HepG2 (cell line): ENCODE data around the gene FAM221B. TPM values are rescaled to one million over a fixed set of nuclear protein-coding genes. Genes with fewer than 3 reads are reported as not detected.

ENCODE experiments used
- ATAC-seq: fragments of 200-7000 bp; cut with Tn5 transposase; 3 replicates; pipeline ENCODE4 v1.9.1; 2020; ENCODE audit warnings: mild to moderate bottlenecking, moderate library complexity
- BruUV-seq: library from RNA; stranded (reverse); fragments of 400-500 nt; replicated peaks from 2 replicates; lab custom pipeline; 2021; lab: Mats Ljungman, UMichigan
- CTCF ChIA-PET: fragments of 300-600 bp; formaldehyde crosslinking; extraction: SDS; loops from one replicate; lab custom pipeline; 2021; ENCODE audit warnings: low total read pairs, inconsistent platforms, low intra/inter-chr PET ratio; lab: Yijun Ruan, JAX
- POLR2A ChIA-PET: fragments of 350-600 bp; sonication (Branson Sonifier 250); formaldehyde crosslinking; loops from one replicate; lab custom pipeline; 2020; ENCODE audit warnings: antibody characterized with exemption, inconsistent platforms; lab: Yijun Ruan, JAX
- DNase-seq: peaks from one replicate; pipeline ENCODE4 v3.0.0-alpha.2; 2015; ENCODE audit warnings: low spot score
- FAIRE-seq: peaks from 3 replicates; lab custom pipeline; 2011; peaks lifted over from hg19 to GRCh38; lab: Jason Lieb, UNC
- H2AFZ ChIP-seq: one replicate; pipeline ENCODE4 v1.6.1; 2011; ENCODE audit warnings: low read length, inconsistent platforms
- H3K27ac ChIP-seq: fragments of 300-600 bp; 3 replicates; pipeline ENCODE4 v1.8.0; 2011; ENCODE audit warnings: mixed run types, mild to moderate bottlenecking, mixed read lengths, low read length, inconsistent platforms; ENCODE audit not compliant: insufficient read depth; ENCODE audit errors: extremely low read length
- H3K27me3 ChIP-seq, 2 experiments: fragments of 200-600 bp in 1 of 2; 2 replicates in 1 of 2; 3 replicates in 1 of 2; pipeline versions ENCODE4 v1.6.0 to v1.8.0; 2011; ENCODE audit warnings: low read length in 2 of 2, mild to moderate bottlenecking in 2 of 2, moderate library complexity in 2 of 2, inconsistent platforms in 1 of 2; ENCODE audit not compliant: insufficient read depth in 2 of 2, control insufficient read depth in 1 of 2
- H3K36me3 ChIP-seq, 2 experiments: fragments of 200-600 bp in 1 of 2; replicated peaks in 1 of 2; 2 replicates in 1 of 2; 3 replicates in 1 of 2; pipeline versions ENCODE4 v1.5.1 to v1.8.0; 2011; ENCODE audit warnings: low read length in 2 of 2, inconsistent platforms in 1 of 2; ENCODE audit not compliant: insufficient read depth in 2 of 2, control insufficient read depth in 1 of 2
- H3K4me1 ChIP-seq: 2 replicates; pipeline ENCODE4 v1.5.1; 2012; ENCODE audit warnings: low read length, inconsistent platforms; ENCODE audit not compliant: insufficient read depth
- H3K4me2 ChIP-seq: 2 replicates; pipeline ENCODE4 v1.6.0; 2011; ENCODE audit warnings: low read depth, low read length, inconsistent platforms
- H3K4me3 ChIP-seq, 3 experiments: fragments of 200-600 bp in 1 of 3; sonication (generic), shearing (Covaris generic) in 1 of 3; replicated peaks in 1 of 3; 2 replicates each; pipeline ENCODE4 v1.5.1; 2011 to 2016; ENCODE audit warnings: low read length in 3 of 3, inconsistent platforms in 2 of 3, low read depth in 2 of 3, mild to moderate bottlenecking in 2 of 3, control low read depth in 1 of 3, mixed read lengths in 1 of 3; ENCODE audit not compliant: insufficient read depth in 1 of 3
- H3K79me2 ChIP-seq: one replicate; pipeline ENCODE4 v1.6.1; 2011; ENCODE audit warnings: low read length, inconsistent platforms; ENCODE audit not compliant: insufficient read depth
- H3K9ac ChIP-seq: 2 replicates; pipeline ENCODE4 v1.6.0; 2011; ENCODE audit warnings: mild to moderate bottlenecking, low read depth, low read length, inconsistent platforms; ENCODE audit not compliant: insufficient read depth
- H3K9me3 ChIP-seq: 2 replicates; pipeline ENCODE4 v1.5.1; 2012; ENCODE audit warnings: mild to moderate bottlenecking, low read length
- H4K20me1 ChIP-seq: 2 replicates; pipeline ENCODE4 v1.6.0; 2011; ENCODE audit warnings: inconsistent platforms, mild to moderate bottlenecking, low read length, moderate library complexity; ENCODE audit not compliant: insufficient read depth
- ISL2 ChIP-seq: sonication (generic); formaldehyde crosslinking; IDR thresholded peaks from 2 replicates; pipeline ENCODE4 v1.5.0; 2020; ENCODE audit warnings: missing genetic modification reagents
- NR2F2 ChIP-seq: IDR thresholded peaks from 2 replicates; pipeline ENCODE4 v1.6.1; 2012; ENCODE audit warnings: low read depth, inconsistent platforms, borderline replicate concordance
- PPARG ChIP-seq: conservative IDR thresholded peaks from 2 replicates; pipeline ENCODE4 v1.6.1; 2016; ENCODE audit warnings: missing biosample characterization, missing genetic modification reagents
- ZNF382 ChIP-seq: sonication (generic); formaldehyde crosslinking; IDR thresholded peaks from 2 replicates; pipeline ENCODE4 v1.5.0; 2020; ENCODE audit warnings: missing genetic modification reagents, mild to moderate bottlenecking, borderline replicate concordance
- ZNF431 ChIP-seq: sonication (generic); formaldehyde crosslinking; IDR thresholded peaks from 2 replicates; pipeline ENCODE4 v1.9.0; 2022; ENCODE audit warnings: missing genetic modification reagents, low read depth, mild to moderate bottlenecking, borderline replicate concordance
- ZNF451 ChIP-seq: sonication (generic); formaldehyde crosslinking; IDR thresholded peaks from 2 replicates; pipeline ENCODE4 v1.5.0; 2020; ENCODE audit warnings: mild to moderate bottlenecking, missing genetic modification reagents
- ZNF546 ChIP-seq: sonication (generic); formaldehyde crosslinking; conservative IDR thresholded peaks from 2 replicates; pipeline ENCODE4 v1.8.1; 2023; ENCODE audit warnings: mild to moderate bottlenecking, missing genetic modification reagents
- ZNF615 ChIP-seq: sonication (generic); formaldehyde crosslinking; IDR thresholded peaks from 2 replicates; pipeline ENCODE4 v1.5.0; 2020; ENCODE audit warnings: mild to moderate bottlenecking, missing genetic modification reagents, borderline replicate concordance
- ZNF83 ChIP-seq: sonication (generic); formaldehyde crosslinking; IDR thresholded peaks from 2 replicates; pipeline ENCODE4 v1.4.0; 2020; ENCODE audit warnings: missing genetic modification reagents, mild to moderate bottlenecking, borderline replicate concordance
- WGBS: methylation state at CpG from one replicate; pipeline ENCODE4 v1.1.6; 2017; ENCODE audit warnings: low lambda C conversion rate; 5-methylcytosine and 5-hydroxymethylcytosine counted together
- in situ Hi-C: cut with HindIII; loops from 2 replicates; pipeline ENCODE4 v1.10.0; 2017; ENCODE audit warnings: low pct_unique_long_range_greater_than_20kb; ENCODE audit not compliant: extremely low pct_ligation_motif_present
- intact Hi-C: fragments of 100-400 bp; cut with micrococcal nuclease; formaldehyde crosslinking; loops from one replicate; pipeline ENCODE4 v1.10.0; 2022; ENCODE audit not compliant: unreplicated experiment
- polyA plus RNA-seq, 8 experiments: library from polyadenylated mRNA; depleted of rRNA in 3 of 8; stranded (reverse) in 7 of 8; unstranded in 1 of 8; fragments of >200 nt; fragmentation: Illumina TruSeq in 4 of 8; extraction: Trizol in 4 of 8; gene quantifications; 2 replicates each; pipeline versions ENCODE4 v1.2.1 to v1.2.3, GENCODE V29; 2011 to 2016; ENCODE audit warnings: low read depth in 4 of 8, missing spikeins in 1 of 8, mixed read lengths in 1 of 8; ENCODE audit not compliant: insufficient read depth in 1 of 8
- total RNA-seq, 5 experiments: library from RNA; depleted of rRNA; stranded (reverse); fragments of >200 nt; fragmentation: Illumina TruSeq; extraction: Trizol; gene quantifications; 2 replicates each; pipeline ENCODE4 v1.2.3, GENCODE V29; 2016; ENCODE audit warnings: low read depth in 1 of 5
- TF ChIP-seq, protein P1 (sequence below): sonication (generic); formaldehyde crosslinking; IDR thresholded peaks from 2 replicates; pipeline ENCODE4 v1.5.0; 2020; ENCODE audit warnings: missing genetic modification reagents
- TF ChIP-seq, protein P2 (sequence below): fragments of 450-650 bp; IDR thresholded peaks from 2 replicates; pipeline ENCODE4 v1.6.1; 2017; ENCODE audit warnings: mild to moderate bottlenecking
- TF ChIP-seq, protein P3 (sequence below): IDR thresholded peaks from 2 replicates; pipeline ENCODE4 v1.6.1; 2016; ENCODE audit warnings: missing genetic modification reagents, missing compliant biosample characterization

FAM221B gene
- total and polyA plus RNA-seq, 2 of the 13 experiments (the other 11 are each of a cell fraction or from before 2014, with no cell fraction given), result not detected

DNA sequence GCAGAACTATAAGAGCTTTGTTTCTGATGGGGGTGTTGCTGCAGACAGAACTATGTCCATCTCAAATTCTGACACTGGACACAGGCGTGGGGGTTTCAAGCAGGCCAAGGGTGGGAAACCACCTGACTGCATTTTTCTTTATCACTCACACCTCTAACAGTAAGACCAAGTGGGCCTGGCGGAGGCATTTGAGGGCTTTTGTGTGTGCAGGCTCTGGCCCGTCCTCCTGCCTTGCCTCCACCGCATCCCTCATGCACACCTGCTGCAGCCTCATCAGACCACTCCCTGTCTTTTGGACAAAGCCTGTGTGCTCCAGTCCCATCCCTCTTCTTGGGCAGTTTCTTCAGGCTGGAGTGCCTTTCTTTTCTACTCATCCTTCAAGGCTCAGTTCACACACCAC is 33.8 kb upstream of the FAM221B start (continued):
- TF ChIP-seq, protein P1, sequence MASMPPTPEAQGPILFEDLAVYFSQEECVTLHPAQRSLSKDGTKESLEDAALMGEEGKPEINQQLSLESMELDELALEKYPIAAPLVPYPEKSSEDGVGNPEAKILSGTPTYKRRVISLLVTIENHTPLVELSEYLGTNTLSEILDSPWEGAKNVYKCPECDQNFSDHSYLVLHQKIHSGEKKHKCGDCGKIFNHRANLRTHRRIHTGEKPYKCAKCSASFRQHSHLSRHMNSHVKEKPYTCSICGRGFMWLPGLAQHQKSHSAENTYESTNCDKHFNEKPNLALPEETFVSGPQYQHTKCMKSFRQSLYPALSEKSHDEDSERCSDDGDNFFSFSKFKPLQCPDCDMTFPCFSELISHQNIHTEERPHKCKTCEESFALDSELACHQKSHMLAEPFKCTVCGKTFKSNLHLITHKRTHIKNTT (CRISPR knock-in tag), result no peak
- no peak for TF ChIP-seq ZNF83 (CRISPR knock-in tag)
- TF ChIP-seq, protein P2, sequence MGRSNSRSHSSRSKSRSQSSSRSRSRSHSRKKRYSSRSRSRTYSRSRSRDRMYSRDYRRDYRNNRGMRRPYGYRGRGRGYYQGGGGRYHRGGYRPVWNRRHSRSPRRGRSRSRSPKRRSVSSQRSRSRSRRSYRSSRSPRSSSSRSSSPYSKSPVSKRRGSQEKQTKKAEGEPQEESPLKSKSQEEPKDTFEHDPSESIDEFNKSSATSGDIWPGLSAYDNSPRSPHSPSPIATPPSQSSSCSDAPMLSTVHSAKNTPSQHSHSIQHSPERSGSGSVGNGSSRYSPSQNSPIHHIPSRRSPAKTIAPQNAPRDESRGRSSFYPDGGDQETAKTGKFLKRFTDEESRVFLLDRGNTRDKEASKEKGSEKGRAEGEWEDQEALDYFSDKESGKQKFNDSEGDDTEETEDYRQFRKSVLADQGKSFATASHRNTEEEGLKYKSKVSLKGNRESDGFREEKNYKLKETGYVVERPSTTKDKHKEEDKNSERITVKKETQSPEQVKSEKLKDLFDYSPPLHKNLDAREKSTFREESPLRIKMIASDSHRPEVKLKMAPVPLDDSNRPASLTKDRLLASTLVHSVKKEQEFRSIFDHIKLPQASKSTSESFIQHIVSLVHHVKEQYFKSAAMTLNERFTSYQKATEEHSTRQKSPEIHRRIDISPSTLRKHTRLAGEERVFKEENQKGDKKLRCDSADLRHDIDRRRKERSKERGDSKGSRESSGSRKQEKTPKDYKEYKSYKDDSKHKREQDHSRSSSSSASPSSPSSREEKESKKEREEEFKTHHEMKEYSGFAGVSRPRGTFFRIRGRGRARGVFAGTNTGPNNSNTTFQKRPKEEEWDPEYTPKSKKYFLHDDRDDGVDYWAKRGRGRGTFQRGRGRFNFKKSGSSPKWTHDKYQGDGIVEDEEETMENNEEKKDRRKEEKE, result no peak
- TF ChIP-seq PPARG, result no peak
- TF ChIP-seq ZNF615 (CRISPR knock-in tag), result no peak
- no peak for TF ChIP-seq ZNF451 (CRISPR knock-in tag)
- TF ChIP-seq, all 625 proteins: peak for 0

DNA sequence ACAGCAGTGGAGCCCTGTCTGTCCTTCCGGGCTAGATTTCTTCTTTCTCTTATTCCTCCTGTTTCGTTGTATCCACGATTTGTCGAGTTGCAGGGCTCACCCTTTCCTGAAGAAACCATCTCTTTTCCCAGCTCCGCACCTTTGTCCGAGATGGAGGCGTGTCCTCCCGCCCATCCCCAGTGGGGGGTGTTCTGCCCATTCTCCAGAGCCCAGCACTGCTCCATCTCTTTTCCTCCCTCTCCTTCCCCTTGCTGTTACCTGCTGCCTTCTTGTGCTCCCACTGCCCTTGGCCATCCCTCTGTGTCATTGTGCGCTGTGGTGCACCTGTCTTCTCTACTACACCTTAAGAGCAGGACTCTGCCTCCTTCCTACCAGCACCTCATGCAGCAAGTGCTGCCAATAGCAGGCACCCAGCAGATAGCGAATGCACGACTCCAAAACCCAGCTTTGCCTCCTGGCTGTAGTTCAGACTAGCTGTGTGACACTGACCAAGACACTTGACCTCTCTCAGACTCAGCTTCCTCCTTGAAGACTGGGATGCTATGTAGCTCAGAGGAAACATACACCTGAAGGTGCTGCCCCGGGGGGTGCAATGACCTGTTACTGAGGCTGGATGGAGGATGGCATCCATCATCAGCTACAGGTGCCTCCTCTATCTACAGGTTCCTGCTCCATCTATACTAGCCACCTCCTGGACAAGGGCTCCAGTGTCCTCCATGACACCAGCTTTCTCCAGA is 32.8 kb upstream of the FAM221B start:
- in situ Hi-C loops (no loop called here), intact Hi-C loops (no loop called here)
- ChIA-PET POLR2A (no interaction called here), CTCF (no interaction called here)
- no TSS peak for BruUV-seq
- Histone ChIP-seq H3K4me1 (no peaks in the 10 kb centered on the region), H3K27ac (no peak overlapping the region), H2AFZ (no peak overlapping the region), H3K27me3 (peaks cover 1 to 19% of the 10 kb centered on the region in 2 experiments; a peak in 2 of 5 replicates), H3K4me2 (no peak overlapping the region), H4K20me1 (no peaks in the 10 kb centered on the region), H3K9ac (no peak overlapping the region), H3K36me3 (no peaks in the 10 kb centered on the region)
- DNase-seq (no peak), ATAC-seq (no peak), FAIRE-seq (no peak)
- TF ChIP-seq ISL2 (CRISPR knock-in tag), result no peak
- TF ChIP-seq, protein P3, sequence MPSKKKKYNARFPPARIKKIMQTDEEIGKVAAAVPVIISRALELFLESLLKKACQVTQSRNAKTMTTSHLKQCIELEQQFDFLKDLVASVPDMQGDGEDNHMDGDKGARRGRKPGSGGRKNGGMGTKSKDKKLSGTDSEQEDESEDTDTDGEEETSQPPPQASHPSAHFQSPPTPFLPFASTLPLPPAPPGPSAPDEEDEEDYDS, result no peak
- no peak for TF ChIP-seq ZNF431 (CRISPR knock-in tag)
- TF ChIP-seq ZNF546 (CRISPR knock-in tag), result no peak
- TF ChIP-seq ZNF382 (CRISPR knock-in tag), result no peak
- no peak for TF ChIP-seq NR2F2
- TF ChIP-seq, all 625 proteins: peak for 0
- Histone ChIP-seq H3K4me3 (no peak overlapping the region), H3K79me2 (no peaks in the 10 kb centered on the region), H3K9me3 (no peaks in the 10 kb centered on the region)
- WGBS, result 13% methylated on average over 12 of the region's 12 CpGs
